HEK293T (cell line): Measurements from ENCODE around the gene RNF8.

ENCODE experiments used
- BHLHE40 ChIP-seq: fragments of 450-650 bp; IDR thresholded peaks from 2 replicates; pipeline ENCODE4 v1.6.1; 2016; ENCODE audit warnings: mild to moderate bottlenecking, moderate library complexity, borderline replicate concordance
- ELF4 ChIP-seq: fragments of 450-650 bp; IDR thresholded peaks from 2 replicates; pipeline ENCODE4 v1.6.1; 2017; ENCODE audit warnings: antibody characterized with exemption
- L3MBTL2 ChIP-seq: fragments of 450-650 bp; conservative IDR thresholded peaks from 2 replicates; pipeline ENCODE4 v1.6.1; 2016; ENCODE audit warnings: mild to moderate bottlenecking
- LEF1 ChIP-seq: fragments of 450-650 bp; IDR thresholded peaks from 2 replicates; pipeline ENCODE4 v1.6.1; 2017; ENCODE audit warnings: mild to moderate bottlenecking, borderline replicate concordance

GRCh38 chr6:37417393-37417792, 63.6 kb downstream of the RNF8 start:
- TF ChIP-seq BHLHE40 (no peak), LEF1 (no peak), ELF4 (no peak), L3MBTL2 (no peak)
